Activated naive CD4-positive, alpha-beta T cell treated with anti-CD3 and anti-CD28 coated beads, Interleukin-2, amount 50 U/mL, for 16 hours (primary cell): ENCODE data around the gene CATSPER3.

Experiments
- DNase-seq: peaks from one replicate; pipeline ENCODE4 v3.0.0-alpha.2; 2020

The CATSPER3 gene

DNA sequence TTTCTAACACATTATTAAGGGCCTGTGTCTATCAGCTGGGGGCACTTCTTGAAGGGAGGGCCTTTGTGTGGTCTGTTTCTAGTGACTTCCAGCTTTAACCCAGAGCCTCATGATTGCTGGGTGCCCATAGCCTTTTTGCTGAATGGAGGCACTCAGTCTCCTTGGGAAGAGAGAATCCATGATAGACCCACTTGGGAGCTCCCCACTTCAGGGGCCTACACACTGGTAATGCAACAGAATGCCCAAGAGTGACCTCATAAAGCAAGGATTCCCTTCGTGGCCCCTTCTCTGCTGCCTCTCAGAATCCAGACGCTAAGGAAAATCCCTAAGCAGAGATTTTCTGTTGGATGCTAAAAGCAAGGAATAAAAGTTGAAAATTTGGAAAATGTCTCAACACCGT lies at the start of gene CATSPER3:
Gene CATSPER3, plus strand, starts transcription at position 301 of the 400 bp plus-strand sequence. Its CDS starts 85 bp downstream, at position 386.
- no peak for DNase-seq

DNA sequence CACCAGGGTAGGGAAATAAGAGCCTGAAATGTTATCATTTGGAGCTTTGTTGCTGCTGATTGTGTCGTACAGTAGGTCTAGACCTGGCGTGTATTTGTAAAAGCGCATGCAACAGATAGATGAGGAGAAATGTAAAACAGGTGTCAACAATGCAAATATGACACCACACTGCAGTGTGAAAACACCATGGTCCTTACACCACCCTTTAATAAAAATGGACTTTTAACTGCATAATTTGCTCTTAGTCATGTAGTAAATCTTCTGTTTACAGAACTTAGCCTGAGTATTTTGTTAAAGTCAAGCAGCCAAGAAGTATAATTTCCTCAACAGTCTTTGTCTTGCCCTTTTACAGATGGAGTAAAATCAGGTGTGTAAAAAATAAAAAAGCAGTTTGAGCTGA lies 48.8 kb upstream of the CATSPER3 start:
- DNase-seq, result no peak

DNA sequence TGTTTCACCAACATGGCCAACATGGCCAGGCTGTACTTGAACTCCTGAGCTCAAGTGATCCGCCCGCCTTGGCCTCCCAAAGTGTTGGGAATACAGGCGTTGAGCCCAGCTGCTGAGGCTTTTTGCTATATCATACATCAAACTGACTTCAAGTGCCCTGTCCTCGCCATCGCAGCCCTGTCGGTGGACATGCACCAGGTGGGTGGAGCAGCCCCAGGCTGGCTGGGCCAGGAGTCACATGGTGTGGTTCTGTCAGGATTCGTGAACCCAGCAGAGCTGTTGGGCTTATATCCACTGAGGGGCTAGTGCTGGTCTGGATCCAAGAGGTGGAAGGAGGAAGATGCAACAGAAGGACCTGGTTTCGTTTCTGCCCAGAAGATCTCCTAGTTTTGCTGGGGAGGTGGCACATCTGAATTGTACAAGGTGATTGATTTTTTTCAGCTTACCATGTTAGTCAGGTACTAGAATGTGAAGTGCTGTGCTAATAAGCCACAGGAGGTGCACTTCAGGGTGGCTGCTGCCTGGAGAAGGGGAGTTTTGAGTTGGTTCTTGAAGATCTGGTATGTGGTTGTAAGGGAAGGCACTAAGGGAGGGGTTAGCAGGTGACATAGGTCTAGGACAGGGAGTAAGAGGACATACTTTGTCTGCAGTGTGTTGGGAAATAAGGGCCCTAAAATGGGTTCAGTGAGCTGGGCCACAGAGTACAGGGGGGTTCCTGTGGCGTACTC lies 46.7 kb upstream of the CATSPER3 start:
- no peak for DNase-seq

DNA sequence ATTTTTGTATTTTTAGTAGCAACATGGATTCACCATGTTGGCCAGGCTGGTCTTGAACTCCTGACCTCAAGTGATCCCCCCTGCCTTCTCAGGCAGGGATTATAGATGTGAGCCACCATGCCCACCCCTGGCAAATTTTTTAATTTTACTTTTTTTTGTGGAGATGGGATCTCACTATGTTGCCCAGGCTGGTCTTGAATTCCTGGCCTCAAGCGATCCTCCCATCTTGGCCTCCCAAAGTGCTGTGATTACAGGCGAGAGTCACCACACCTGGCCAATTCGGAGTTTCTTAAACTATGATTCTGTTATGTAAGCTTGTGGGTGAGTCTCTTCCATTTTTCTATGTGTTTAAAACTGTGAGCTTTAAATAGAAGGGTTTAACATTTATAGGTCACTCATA lies 35.2 kb upstream of the CATSPER3 start:
- DNase-seq, result no peak

DNA sequence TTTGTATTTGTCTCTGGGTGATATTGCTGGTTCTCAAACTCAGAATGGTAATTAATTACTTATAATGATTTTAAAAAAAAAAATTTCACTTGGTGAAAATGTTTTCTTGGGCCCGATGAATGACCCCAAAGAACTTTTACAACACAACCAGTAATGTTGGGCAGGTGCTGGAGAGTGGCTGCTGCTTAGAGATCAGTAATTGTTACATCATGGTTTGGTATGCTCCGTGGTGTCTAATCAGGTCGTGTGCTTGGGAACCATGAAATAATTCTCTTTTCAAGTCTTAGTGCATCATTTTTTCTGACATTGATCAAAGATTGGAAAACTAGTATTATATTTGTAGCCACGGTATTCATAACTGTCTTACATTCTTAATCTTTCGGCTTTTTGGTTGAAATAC lies 33.5 kb upstream of the CATSPER3 start:
- DNase-seq, result no peak

DNA sequence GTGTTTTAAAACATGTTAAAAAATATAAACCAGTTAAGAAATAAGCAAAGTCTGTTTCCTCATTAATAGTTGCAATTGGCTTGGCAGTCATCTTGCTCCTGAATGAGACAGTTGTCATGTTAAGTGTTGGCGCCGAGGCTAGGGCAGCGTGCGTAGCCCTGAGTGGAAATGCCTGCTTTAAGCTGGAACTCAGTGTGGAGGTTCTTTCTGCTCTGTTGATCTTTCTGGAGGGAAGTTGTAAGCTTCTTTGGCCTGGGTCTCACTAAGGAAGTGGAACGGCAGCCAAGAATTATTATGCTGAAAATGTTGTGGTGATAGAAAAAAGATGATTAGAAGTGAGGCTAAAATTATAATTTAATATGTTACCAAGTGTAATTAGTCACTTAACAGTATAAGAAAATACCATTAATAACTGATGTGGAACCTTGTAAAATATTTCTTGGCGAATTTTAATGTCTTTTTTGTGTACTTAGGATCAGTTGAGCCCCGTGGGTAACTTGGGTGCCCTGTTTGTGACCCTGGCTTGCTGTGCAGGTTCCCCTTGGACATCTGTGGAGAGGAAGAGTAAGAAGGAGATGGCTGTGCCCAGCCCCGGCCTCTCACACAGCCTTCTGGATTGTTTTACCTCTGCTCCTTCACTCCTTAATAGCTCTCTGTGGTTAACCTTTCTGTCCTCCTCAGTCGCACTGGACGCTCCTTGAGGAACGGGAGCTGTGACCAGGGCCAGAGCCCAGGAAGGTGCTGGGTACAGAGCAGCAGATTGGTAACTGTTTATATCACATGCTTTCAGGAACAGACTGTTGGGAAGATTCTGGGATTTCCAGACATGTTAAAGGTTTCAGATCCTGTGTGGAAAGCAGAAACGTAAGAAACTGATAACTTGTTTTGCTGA lies 31.8 kb upstream of the CATSPER3 start:
- no peak for DNase-seq

DNA sequence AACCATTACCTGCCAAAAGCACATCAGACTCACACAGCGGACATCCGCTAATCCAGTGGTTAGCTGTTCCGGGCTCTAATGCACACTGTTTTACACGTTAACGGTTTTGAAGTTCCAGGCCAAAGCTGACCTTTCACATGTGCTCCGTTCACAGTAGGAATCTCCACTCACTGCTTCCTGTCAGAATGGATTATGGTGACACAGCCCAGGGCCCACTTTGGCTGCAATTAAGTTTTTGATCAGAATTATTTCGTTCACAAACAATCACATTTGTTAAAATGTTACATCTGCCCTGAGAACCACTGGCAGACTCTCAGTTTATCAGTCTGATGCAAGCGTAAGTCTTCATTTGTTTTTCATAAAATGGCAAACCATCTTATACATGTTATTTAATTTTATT lies 30.2 kb upstream of the CATSPER3 start:
- no peak for DNase-seq

DNA sequence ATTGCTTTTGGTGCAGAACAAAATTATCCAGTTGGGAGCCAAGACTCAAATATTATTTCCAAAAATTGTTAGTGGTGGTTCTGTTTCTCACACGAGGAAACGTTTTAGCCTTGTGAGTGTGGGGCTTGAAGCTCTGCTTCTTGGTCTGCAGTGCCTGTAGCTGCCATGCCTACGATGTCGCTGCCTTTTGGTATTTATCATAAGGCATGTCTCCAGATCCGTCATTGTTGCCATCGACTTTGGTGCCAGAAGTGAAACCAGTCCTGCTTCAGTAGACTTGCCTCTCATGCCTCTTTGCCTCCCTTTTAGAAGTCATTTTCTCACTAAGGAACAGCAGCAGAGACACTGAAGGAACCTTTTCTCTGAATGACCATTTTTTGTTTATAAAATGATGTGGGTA lies 29.7 kb upstream of the CATSPER3 start:
- DNase-seq, result no peak

DNA sequence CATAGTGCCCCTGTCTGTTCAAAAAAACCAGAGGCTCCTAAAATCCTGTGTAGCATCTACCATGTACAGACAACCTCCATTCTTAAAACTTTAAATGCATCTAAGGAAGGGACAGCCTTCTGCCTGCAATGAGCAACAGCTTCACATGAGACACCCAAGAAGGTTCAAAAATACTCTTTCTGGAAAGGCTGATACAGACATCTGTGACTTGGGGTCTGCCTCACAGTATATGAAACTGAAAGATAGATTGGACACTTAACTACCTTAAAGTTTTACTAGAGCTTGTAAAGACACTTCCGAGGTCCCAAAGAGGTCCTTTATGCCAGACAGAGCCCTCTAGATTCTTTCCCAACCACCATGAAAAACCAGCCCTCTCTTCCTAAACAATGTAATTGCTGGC lies 28.2 kb upstream of the CATSPER3 start:
- DNase-seq, result no peak

DNA sequence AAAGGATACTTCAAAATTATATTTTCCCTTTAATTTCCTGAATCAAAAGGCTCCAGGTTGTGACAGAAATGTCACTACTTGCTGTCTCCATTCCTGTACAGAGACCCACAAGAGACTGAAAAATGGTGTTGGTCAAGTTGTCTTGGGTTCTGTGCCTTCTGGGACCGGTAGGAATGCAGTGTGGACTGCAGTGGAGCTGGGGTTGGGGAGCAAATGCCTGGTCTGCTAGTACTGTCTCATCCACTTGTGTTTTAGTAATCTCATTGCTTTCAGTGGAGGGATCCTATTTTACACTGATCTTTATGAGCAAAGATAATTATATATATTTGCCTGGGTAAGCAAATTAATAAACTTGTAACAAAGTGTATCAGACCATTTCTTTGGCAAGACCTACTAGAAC lies 24.2 kb upstream of the CATSPER3 start:
- DNase-seq, result no peak

DNA sequence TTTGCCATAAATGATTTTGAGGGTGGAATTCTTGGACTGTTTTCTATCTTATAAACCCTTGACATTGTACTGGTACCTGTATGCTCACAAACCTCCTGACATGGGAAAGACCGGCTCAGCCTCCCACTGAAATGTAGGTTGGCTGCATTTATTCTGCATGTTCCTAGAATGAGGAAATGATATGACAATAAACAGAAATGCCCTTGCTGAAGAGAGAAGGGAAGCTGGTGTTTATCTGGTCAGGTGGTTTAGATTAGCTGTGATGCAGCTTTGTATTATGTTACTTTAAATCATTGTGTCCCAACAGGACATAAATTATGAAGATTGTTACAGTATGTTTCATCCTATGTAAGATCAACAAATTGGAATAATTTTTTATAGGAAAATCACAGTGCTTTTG lies 23.1 kb upstream of the CATSPER3 start:
- no peak for DNase-seq

DNA sequence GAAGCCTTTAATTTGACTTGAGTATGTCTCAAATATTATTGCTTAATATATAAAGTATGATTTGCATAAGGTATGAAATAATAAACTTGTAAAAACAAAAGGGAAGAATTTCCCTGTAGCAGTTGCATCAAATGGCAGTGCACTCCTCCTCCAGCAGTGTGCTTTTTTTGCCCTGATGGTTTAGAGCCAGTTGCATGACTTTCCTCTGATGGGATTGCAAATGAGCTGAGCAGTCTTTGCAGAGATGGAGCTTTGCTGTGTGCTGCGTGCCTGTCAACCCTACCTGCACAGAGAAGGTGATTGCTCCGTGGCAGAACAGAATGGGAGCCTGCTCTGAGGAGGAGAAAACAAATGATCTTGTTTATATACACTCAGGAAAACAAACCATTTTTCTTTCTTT lies 22.7 kb upstream of the CATSPER3 start:
- DNase-seq, result no peak

DNA sequence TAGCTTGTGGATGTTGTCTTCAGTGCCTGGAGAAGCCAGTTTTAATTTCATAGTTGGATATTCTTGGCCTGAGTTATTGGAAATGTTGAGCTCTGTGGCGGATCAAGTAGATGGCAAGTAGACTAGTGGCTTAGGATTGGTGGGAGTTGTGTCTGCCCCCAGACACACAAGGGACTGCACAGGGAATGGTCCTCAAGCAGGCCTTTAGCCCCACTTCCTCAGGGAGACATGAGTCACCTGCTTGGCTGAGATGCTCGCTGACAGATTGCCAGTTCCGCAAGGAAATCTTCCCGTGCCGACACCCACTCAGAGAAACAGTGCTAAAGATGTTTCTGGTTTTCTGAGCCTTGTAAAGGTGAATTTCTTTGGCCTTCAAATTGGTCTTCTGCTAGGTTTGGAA lies 18.8 kb upstream of the CATSPER3 start:
- DNase-seq, result no peak

DNA sequence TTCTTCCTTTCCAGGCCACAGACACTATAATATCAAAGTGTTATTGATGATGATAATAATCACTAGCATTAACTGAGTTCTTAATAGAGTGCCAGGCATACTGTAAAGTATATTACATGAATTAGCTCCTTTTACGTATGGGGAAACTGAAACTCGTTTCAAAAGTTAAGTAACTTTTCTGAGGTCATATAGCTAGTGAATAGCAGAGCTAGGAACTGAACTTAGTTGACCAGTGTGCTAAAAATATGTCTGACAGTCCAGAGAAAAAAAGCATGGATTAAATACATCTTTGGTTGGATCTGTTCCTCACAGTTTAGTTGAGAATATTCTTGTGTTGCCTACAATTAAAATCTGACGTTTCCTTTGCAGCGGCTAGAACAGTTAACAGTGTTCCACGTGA lies 18.4 kb upstream of the CATSPER3 start:
- no peak for DNase-seq

DNA sequence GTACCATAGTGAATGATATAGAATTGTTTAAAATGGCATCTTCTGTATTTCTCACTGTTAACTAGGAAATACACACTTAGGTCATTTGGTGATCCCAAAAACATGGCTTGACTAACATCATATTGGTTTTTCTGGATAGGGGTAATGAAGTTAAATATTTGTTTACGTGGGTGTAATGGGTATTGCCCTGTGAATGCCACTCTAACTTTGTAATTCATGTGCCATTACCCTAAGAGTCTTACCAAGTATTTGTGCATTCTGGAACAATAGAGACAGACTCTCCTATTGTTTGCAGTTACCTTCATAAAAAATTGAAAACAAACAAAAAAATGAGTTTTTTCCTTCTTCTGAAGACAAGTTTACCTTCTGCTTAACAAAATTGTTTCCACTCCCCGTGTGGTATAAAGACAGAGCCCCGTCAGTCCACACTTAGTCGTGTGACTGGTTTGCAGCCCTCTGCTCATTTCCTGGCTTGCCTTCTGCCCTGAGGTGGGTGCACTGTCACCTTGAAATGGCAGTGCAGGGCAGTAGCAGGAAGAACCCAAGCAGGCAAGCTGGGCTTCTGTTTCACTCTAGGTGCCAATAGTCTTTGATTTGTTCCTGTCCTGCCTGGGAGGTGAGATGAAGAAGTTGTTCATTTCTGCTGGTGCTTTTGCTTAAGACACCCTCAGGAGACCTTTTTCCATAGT lies 9.6 kb upstream of the CATSPER3 start:
- no peak for DNase-seq

DNA sequence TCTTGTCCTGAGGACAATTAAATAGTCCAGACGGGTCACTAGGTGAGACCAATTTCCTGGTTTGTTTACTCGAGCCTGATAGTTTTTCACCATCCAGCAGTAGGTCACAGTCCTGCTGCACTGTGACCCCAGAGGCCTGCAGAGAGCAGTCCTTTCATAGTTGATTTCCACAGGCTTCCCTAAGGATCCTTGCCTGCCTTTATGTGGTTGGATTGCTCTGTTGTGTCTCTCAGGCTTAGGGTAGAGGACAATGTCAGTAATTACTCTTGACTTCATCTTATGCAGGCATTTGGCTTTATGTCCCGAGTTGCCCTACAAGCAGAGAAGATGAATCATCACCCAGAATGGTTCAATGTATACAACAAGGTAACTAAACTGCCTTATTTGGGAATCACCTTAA lies 9.0 kb upstream of the CATSPER3 start:
- DNase-seq, result no peak

DNA sequence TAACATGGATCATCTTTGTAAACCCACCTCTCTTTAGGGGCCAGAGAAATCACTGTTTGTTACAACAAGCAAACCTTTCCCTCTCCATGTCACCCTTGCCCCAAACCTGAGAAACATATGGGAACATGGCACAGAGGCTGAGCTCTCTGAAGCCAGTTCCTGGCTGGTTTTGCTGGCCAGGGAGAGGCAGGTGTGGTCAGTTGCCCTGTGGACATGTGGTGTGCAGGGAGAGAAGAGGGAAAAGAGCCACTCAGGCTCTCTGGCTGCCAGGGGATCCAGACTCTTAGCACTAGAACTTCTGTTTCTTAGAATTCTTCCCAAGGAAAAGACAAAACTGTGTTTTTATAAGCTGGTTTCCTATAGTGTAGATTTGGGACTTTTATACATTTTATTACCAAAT lies 4.6 kb upstream of the CATSPER3 start:
- no peak for DNase-seq

DNA sequence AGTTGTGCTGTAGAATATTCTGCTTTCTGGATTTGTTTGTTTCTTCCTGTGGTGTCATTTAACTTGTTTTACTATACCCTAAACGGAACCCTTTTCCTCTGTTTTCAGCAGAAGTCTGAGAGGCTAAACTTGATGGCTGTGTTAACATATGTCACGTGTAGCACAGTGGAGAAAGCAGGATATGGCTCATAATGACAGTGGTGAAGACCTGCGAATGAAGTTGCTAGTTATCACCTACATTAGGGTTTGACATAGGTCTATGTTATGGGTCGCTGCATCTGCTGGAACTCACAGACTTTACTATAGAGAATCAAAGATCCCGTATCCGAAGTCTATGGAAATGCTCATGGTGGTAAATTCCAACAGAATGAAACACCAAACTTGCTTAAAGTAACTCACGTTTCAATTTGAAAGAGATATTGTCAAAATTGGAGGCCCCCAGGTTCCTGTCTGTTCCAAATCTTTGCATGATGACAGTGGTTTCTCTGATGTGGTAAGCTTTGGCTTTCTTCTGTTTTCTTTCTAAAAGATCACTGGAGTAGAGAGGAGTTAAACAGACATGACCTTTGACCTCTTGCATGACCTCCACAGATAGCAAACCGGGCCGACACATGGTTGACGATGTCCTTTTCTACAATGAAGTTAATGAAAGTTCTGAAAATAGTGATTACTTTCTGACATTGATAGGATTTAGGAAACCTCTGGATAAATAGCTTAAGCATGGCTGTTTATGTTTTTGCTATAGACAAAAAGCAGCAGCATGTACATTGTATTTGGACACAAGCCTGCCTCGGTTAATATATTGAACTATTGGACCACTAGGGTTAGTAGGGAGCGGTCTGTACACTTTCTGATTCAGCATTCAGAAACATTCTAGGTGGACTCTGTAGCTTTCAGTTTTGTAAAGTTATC lies 3.1 kb upstream of the CATSPER3 start:
- DNase-seq, result no peak

DNA sequence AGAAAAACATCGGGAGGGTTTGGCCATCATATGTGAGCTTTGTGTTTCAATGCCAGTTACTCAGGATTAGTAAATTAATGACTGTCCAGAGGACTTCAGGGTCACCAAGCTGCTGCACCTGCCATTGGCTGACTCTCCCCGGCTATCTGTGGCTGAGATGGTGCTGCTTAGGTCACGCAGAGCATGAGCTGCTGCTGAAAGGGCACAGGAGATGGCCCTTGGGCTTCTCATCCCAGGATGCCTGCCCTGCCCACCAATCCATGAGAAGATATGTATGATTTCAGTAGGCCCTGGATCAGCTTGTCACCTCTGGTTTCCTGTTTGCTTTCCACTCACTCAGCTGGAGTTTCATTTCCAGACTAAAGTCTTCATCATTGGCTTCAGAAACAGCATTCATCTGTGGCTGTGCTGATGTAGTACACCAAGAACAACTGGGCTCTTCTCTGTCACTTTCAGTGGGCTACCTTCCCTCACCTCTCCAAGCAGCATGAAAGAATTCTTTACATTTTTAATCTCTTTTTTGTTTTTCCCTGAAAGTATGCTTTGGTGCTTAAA lies 2.4 kb upstream of the CATSPER3 start:
- DNase-seq, result no peak

DNA sequence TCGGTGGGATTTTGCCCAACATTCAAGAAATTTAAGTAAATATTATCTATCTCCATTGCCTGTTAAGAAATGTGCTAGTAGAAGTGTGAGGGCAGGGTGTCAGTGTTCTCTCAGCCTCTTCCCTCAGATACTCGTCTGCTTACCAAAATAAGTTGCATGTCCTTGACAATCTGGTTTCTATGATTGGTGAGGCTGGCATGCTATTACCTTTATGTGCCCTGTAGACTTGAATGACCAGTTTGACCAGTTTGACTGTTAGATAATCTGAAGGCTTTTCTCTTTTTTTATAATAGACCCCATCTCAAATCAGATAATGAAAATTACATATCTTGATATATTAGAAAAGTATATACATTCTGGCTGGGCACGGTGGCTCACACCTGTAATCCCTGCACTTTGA lies 348 bp downstream of the CATSPER3 start:
- no peak for DNase-seq

DNA sequence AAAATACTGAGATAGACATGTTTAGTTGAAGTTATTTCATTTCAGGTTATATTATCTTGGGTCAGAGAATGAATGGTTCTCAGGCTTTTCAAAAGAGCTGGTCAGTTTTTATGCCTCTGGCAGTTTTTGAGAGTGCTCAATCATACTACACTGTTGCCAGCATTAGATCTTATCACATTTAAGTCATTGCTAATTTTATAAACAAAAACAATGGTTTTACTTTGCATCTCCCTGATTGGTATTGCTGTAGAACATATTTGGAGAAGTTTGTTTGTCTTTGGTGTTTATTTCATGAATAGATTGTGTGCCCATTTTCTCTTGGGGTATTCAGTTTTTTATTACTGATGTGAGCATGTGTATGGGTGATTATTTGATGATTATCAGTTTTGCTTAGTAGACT lies 1.5 kb downstream of the CATSPER3 start:
- DNase-seq, result no peak

DNA sequence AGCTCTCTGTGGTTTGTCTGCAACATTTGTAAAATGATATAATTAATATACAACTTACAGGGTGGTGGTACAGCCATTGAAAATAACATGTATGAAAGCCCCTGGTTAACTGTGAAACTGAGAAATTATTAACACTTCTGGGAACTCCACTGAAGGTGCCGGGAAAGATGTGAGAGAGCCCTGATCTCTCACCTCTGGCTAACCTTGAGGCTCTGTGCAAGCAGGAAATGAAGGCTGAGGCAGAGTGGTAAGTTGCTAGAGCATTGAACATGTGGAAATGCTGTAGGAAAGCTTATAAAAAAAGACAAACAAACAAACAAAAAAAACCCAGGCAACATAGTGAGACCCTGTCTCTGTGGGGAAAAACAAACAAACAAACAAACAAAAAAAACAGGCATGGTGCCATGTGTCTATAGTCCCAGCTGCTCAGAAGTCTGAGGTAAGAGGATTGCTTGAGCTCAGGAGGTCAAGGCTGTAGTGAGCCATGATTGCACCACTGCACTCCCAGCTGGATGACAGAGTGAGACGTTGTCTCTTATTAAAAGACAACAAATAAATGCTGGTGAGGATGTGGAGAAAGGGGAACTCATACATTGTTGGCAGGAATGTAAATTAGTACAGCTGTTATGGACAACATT lies 7.5 kb downstream of the CATSPER3 start:
- DNase-seq, result no peak
